HCT116 (cell line): ENCODE results near the gene STK11. TPM values are rescaled to one million over a fixed set of nuclear protein-coding genes. Genes with fewer than 3 reads are reported as not detected.

Experiments used
- ATAC-seq: fragments of 200-7000 bp; cut with Tn5 transposase; 2 replicates; pipeline ENCODE4 v1.9.1; 2020; ENCODE audit warnings: mild to moderate bottlenecking, moderate library complexity
- BruUV-seq: library from RNA; stranded (reverse); fragments of 400-500 nt; replicated peaks from 2 replicates; lab custom pipeline; 2021; lab: Mats Ljungman, UMichigan
- CTCF ChIA-PET: fragments of 300-600 bp; sonication (Branson Sonifier 250); formaldehyde crosslinking; loops from one replicate; lab custom pipeline; 2021; ENCODE audit warnings: antibody characterized with exemption; lab: Charles Lee
- POLR2A ChIA-PET: fragments of 300-600, 350-600 bp; sonication (Branson Sonifier 250); formaldehyde crosslinking; loops from one replicate; lab custom pipeline; 2021; ENCODE audit warnings: antibody characterized with exemption; lab: Charles Lee
- RAD21 ChIA-PET, 2 experiments: fragments of 300-600 bp; sonication (Branson Sonifier 250); formaldehyde crosslinking; loops; one replicate each; lab custom pipeline; 2023; ENCODE audit warnings: low total read pairs in 2 of 2; ENCODE audit not compliant: uncharacterized antibody in 2 of 2, unreplicated experiment in 2 of 2, low non-redundant PET in 1 of 2; lab: Charles Lee
- DNase-seq: peaks from one replicate; pipeline ENCODE4 v3.0.0-alpha.2; 2010; ENCODE audit warnings: low read depth, low spot score
- H2AFZ ChIP-seq: fragments of 200-600 bp; shearing (Covaris generic), sonication (generic); 2 replicates; pipeline ENCODE4 v1.6.1; 2017; ENCODE audit warnings: low read depth, mixed run types, mixed read lengths, antibody characterized with exemption, low read length; ENCODE audit not compliant: poor library complexity, severe bottlenecking
- H3K27ac ChIP-seq: 2 replicates; pipeline ENCODE4 v1.5.1; 2012; ENCODE audit warnings: low read depth, low read length
- H3K27me3 ChIP-seq: fragments of 200-600 bp; sonication (generic); 2 replicates; pipeline ENCODE4 v1.6.1; 2016; ENCODE audit warnings: mixed run types, low read length, mixed read lengths; ENCODE audit not compliant: insufficient read depth
- H3K36me3 ChIP-seq, 2 experiments: fragments of 200-500 bp in 1 of 2; fragments of 200-600 bp in 1 of 2; sonication (Bioruptor generic) in 1 of 2; sonication (generic) in 1 of 2; 2 replicates each; pipeline versions ENCODE4 v1.5.1 to v1.6.1; 2014 to 2016; ENCODE audit warnings: low read length in 2 of 2, inconsistent platforms in 1 of 2, mixed read lengths in 1 of 2, mixed run types in 1 of 2; ENCODE audit not compliant: insufficient read depth in 2 of 2, control insufficient read depth in 1 of 2
- H3K4me1 ChIP-seq, 2 experiments: fragments of 200-600 bp in 1 of 2; sonication (generic) in 1 of 2; 2 replicates each; pipeline versions ENCODE4 v1.5.1 to v1.6.1; 2012 to 2017; ENCODE audit warnings: low read length in 2 of 2, inconsistent platforms in 1 of 2, mild to moderate bottlenecking in 1 of 2, mixed read lengths in 1 of 2, mixed run types in 1 of 2, moderate library complexity in 1 of 2; ENCODE audit not compliant: insufficient read depth in 2 of 2, control insufficient read depth in 1 of 2
- H3K4me2 ChIP-seq: fragments of 200-600 bp; sonication (generic); 2 replicates; pipeline ENCODE4 v1.6.1; 2017; ENCODE audit warnings: mixed run types, low read length, mixed read lengths
- H3K4me3 ChIP-seq, 2 experiments: fragments of 200-600 bp in 1 of 2; sonication (generic) in 1 of 2; replicated peaks in 1 of 2; 2 replicates each; pipeline ENCODE4 v1.5.1; 2011 to 2016; ENCODE audit warnings: low read length in 2 of 2, control low read depth in 1 of 2, low read depth in 1 of 2, mild to moderate bottlenecking in 1 of 2, mixed read lengths in 1 of 2, mixed run types in 1 of 2
- H3K79me2 ChIP-seq: fragments of 200-600 bp; sonication (generic); 2 replicates; pipeline ENCODE4 v1.6.1; 2017; ENCODE audit warnings: mild to moderate bottlenecking, mixed run types, low read length, moderate library complexity, mixed read lengths; ENCODE audit not compliant: insufficient read depth
- H3K9ac ChIP-seq: fragments of 200-600 bp; sonication (generic); 2 replicates; pipeline ENCODE4 v1.6.1; 2016; ENCODE audit warnings: low read length, mixed read lengths
- H3K9me2 ChIP-seq: fragments of 200-600 bp; sonication (generic), shearing (Covaris generic); 2 replicates; pipeline ENCODE4 v1.6.1; 2017; ENCODE audit warnings: mixed run types, mild to moderate bottlenecking, moderate library complexity; ENCODE audit not compliant: insufficient read depth
- H3K9me3 ChIP-seq, 2 experiments: fragments of 200-500 bp in 1 of 2; fragments of 200-600 bp in 1 of 2; sonication (Bioruptor generic) in 1 of 2; sonication (generic) in 1 of 2; 2 replicates each; pipeline ENCODE4 v1.6.1; 2014 to 2017; ENCODE audit warnings: low read length in 2 of 2, mixed read lengths in 2 of 2, inconsistent platforms in 1 of 2, low read depth in 1 of 2, mild to moderate bottlenecking in 1 of 2, mixed run types in 1 of 2, moderate library complexity in 1 of 2; ENCODE audit not compliant: control insufficient read depth in 1 of 2, insufficient read depth in 1 of 2
- H4K20me1 ChIP-seq: fragments of 200-600 bp; sonication (generic), shearing (Covaris generic); 2 replicates; pipeline ENCODE4 v1.6.1; 2017; ENCODE audit warnings: mixed run types, mild to moderate bottlenecking, moderate library complexity; ENCODE audit not compliant: insufficient read depth
- ELF1 ChIP-seq: IDR thresholded peaks from 2 replicates; pipeline ENCODE4 v1.6.1; 2012; ENCODE audit warnings: low read depth, borderline replicate concordance
- EZH2 ChIP-seq: fragments of 200-600 bp; sonication (generic); IDR thresholded peaks from 2 replicates; pipeline ENCODE4 v1.6.1; 2017; ENCODE audit warnings: antibody characterized with exemption, mixed run types
- JUND ChIP-seq: IDR thresholded peaks from 2 replicates; pipeline ENCODE4 v1.6.1; 2012
- POLR2AphosphoS5 ChIP-seq: IDR thresholded peaks from 2 replicates; pipeline ENCODE4 v1.6.1; 2011; ENCODE audit warnings: mild to moderate bottlenecking, low read depth, low read length, moderate library complexity
- SIN3A ChIP-seq: IDR thresholded peaks from 2 replicates; pipeline ENCODE4 v1.6.1; 2012; ENCODE audit warnings: low read depth
- SRF ChIP-seq: IDR thresholded peaks from 2 replicates; pipeline ENCODE4 v1.6.1; 2012; ENCODE audit warnings: low read depth
- TCF7L2 ChIP-seq: IDR thresholded peaks from 2 replicates; pipeline ENCODE4 v1.7.0; 2011; ENCODE audit warnings: borderline replicate concordance, inconsistent platforms; ENCODE audit not compliant: insufficient read depth, insufficient read length; ENCODE audit errors: extremely low read depth
- ZNF274 ChIP-seq: fragments of 200-500 bp; sonication (Bioruptor generic); IDR thresholded peaks from 2 replicates; pipeline ENCODE4 v1.6.1; 2014; ENCODE audit warnings: mild to moderate bottlenecking, low read depth, low read length, inconsistent platforms
- intact Hi-C: fragments of 100-400 bp; cut with micrococcal nuclease; formaldehyde crosslinking; loops from 2 replicates; pipeline ENCODE4 v1.10.0; 2022
- total RNA-seq: library from RNA; stranded (reverse); gene quantifications from one replicate; pipeline ENCODE4 v1.2.1, GENCODE V29; 2021; ENCODE audit not compliant: unreplicated experiment
- TF ChIP-seq, protein P1 (sequence below), 3 experiments: fragments of 200-600 bp in 1 of 3; sonication (generic) in 1 of 3; IDR thresholded peaks in 2 of 3; conservative IDR thresholded peaks in 1 of 3; 2 replicates each; pipeline ENCODE4 v1.5.1; 2012 to 2017; ENCODE audit warnings: low read depth in 2 of 3, low read length in 2 of 3, antibody characterized with exemption in 1 of 3, borderline replicate concordance in 1 of 3, control low read depth in 1 of 3, mild to moderate bottlenecking in 1 of 3, mixed read lengths in 1 of 3, mixed run types in 1 of 3, moderate library complexity in 1 of 3; ENCODE audit not compliant: insufficient read depth in 1 of 3

The STK11 gene
- total RNA-seq, 1 experiment from 2014 or later, result 86.9 TPM

GRCh38 chr19:1266916-1267476, 61.4 kb downstream of the STK11 start:
- DNase-seq (no peak), ATAC-seq (peak; percentile 15)
- intact Hi-C loops, result loop anchor here (1.0 kb wide), 2 partner anchors 18 to 23 kb away; no protein-coding TSS in a partner anchor
- BruUV-seq, result no TSS peak
- ChIA-PET CTCF (interaction anchor here (0.6 to 6.5 kb wide), 17 partner anchors 8 to 241 kb away, joined by 3 to 325 read pairs (median 4); partner anchors contain the start of genes ABCA7, ATP5F1D, CNN2 and FAM174C), RAD21 (interaction anchor here (0.6 to 2.1 kb wide), 12 partner anchors 9 to 225 kb away, joined by 3 to 51 read pairs (median 6); partner anchors contain the start of gene ATP5F1D (in 1 of the 2)), POLR2A (interaction anchor here (0.7 to 3.0 kb wide), 10 partner anchors 8 to 407 kb away, joined by 3 to 58 read pairs (median 7); partner anchors contain the start of genes ATP5F1D and FAM174C)
- Histone ChIP-seq H3K27me3 (no peaks in the 10 kb centered on the region), H3K4me2 (peak overlapping the region; percentile 97), H3K27ac (peak overlapping the region; percentile 99), H3K4me3 (peak overlapping the region; percentile 43 to 59), H2AFZ (no peak overlapping the region), H3K79me2 (peaks cover 25% of the 10 kb centered on the region), H3K9me2 (no peaks in the 10 kb centered on the region), H3K4me1 (peaks cover 52 to 94% of the 10 kb centered on the region in 2 experiments), H4K20me1 (no peaks in the 10 kb centered on the region), H3K9ac (peak overlapping the region; percentile 98), H3K36me3 (peaks cover 8 to 13% of the 10 kb centered on the region in 2 experiments; a peak in 3 of 4 replicates), H3K9me3 (no peaks in the 10 kb centered on the region)
- no peak for TF ChIP-seq SIN3A
- TF ChIP-seq TCF7L2, result peak; percentile 24
- 0 out of 2 replicates have a peak, but pooled peaks have one; percentile 14 for TF ChIP-seq POLR2AphosphoS5
- TF ChIP-seq, protein P1, sequence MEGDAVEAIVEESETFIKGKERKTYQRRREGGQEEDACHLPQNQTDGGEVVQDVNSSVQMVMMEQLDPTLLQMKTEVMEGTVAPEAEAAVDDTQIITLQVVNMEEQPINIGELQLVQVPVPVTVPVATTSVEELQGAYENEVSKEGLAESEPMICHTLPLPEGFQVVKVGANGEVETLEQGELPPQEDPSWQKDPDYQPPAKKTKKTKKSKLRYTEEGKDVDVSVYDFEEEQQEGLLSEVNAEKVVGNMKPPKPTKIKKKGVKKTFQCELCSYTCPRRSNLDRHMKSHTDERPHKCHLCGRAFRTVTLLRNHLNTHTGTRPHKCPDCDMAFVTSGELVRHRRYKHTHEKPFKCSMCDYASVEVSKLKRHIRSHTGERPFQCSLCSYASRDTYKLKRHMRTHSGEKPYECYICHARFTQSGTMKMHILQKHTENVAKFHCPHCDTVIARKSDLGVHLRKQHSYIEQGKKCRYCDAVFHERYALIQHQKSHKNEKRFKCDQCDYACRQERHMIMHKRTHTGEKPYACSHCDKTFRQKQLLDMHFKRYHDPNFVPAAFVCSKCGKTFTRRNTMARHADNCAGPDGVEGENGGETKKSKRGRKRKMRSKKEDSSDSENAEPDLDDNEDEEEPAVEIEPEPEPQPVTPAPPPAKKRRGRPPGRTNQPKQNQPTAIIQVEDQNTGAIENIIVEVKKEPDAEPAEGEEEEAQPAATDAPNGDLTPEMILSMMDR (IDR thresholded peaks at IDR 0.05 in 2 of 3, conservative IDR thresholded peaks at IDR 0.05 in 1 of 3; ENCODE audit: borderline replicate concordance in 1 of 3, insufficient read depth in 1 of 3, low read depth in 2 of 3, low read length in 2 of 3), result peak in 2 of 3 experiments; percentile 87 to 89; a peak in 4 of 6 replicates
- no peak for TF ChIP-seq JUND
- TF ChIP-seq ELF1, result no peak
- no peak for TF ChIP-seq ZNF274
- no peak for TF ChIP-seq EZH2
- TF ChIP-seq SRF, result no peak
